Stimulated activated CD4-positive, alpha-beta T cell treated with anti-CD3 and anti-CD28 coated beads, Interleukin-1b, Interleukin-23, amount 100 ng/mL, for 24 hours (primary cell): ENCODE results near the gene HDLBP.

Source experiments
- DNase-seq, 4 experiments: peaks; one replicate each; pipeline ENCODE4 v3.0.0-alpha.2; 2020; ENCODE audit warnings: low read depth in 4 of 4, low spot score in 1 of 4

Gene HDLBP

DNA sequence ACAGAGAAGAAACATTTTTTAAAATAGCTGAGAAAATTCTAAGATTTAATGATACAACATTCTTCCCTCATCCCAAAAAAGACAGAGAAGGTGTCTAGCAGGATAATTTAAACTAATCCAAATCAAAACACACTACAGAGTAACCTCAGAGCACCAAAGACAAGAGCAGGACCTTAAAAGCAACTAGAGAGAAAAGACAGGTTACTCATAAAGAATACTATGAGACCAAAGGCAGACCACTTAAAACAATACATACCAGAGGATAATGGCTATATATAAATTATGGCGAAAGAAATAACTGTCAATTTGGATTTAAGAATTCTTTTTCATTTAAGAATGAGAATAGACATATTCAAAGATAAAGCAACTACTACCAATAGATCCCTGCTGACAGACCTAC, 40.0 kb downstream of the HDLBP start:
- DNase-seq, result no peak

GRCh38 chr2:241274127-241274526, 41.3 kb downstream of the HDLBP start:
- DNase-seq, result no peak

DNA sequence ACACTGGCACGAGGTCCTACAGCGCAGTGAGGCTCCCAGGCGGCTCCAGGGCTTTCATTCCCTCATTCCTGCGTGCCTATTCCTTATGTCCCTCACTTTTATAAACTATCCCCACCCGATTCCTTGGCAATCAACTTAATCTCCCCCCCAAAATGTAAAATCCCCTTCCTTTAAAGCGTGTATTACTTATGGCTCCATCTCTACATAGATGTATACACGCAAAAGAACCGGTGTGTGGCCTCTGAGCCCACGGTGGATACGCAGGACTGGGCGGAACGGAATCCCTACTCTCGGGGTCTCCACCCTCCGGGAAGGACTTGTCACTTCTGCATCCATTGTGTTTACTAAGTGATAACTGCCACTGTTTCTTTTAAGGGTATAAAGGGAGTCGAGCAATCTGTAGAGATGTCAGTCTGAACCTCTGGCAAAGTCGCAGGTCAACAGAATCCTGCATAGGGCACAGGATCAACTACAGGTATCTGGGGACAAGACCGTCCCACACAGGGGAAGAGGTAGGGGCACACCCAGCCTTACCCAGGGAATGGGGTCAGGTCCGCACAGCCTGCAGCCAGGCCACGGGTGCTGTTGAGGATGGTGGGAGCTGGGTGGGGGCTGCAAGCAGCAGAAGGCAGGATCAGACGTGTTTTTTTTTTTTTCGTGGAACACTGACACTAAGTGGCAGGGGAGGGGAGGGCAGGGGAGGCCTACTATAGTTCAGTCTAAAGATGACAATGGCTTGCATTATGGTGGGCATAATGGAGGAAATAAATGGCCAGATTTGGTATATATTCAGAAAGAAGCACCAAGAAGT, 42.1 kb downstream of the HDLBP start:
- DNase-seq, result no peak

- peak in 3 of 4 experiments; percentile 10 to 43 (median 28) for DNase-seq
Measured at GRCh38 chr2:241272303-241273209, 42.9 kb downstream of the HDLBP start.

DNA sequence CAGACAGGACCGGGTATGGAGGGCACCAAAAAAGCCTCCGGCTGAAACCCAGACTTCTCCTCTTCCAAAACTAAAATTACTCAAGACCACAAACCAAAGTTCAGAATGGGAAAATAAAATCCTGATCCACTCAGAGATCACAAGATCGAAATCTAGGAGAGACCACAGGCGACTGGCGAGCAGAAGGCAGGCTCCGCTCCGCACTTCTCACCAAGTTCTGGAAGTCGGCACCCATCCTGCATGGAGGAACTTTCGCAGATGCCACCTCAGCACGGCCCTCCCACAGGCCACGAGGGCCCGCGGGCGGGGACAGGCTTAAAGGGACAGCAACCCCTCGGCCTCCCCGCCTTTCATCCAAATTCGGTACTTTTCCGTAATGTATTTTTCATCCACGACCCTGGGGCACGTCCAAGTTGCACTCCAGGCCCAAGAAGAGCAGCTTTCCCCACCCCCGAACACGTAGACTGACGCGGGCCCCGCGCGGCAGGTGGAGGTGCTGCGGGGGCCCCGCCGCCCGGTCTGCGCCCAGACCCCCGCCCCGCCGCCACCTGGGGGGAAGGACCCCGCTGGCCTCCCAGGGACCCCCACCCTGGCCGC, 43.7 kb downstream of the HDLBP start:
- DNase-seq, result peak; percentile 20 to 36 (median 30)

DNA sequence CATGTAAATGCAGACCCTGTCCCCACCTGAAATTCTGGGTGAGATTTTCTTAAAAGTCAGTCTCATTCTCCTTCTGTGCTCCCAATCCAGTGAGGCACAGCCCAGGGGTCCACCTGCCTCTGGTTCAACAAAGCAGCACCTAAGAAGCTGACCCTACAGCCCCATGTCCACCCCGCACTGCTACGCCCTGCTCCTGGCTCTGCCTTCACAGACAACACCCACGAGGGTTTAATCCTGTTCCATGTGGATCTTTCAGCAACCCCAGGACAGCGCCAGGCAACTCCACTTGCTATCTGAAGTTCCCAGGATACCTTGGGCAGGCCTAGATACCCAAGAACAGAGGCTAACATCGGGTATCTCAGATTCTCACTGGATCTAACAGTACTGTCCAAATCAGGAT, 44.9 kb downstream of the HDLBP start:
- DNase-seq, result no peak

DNA sequence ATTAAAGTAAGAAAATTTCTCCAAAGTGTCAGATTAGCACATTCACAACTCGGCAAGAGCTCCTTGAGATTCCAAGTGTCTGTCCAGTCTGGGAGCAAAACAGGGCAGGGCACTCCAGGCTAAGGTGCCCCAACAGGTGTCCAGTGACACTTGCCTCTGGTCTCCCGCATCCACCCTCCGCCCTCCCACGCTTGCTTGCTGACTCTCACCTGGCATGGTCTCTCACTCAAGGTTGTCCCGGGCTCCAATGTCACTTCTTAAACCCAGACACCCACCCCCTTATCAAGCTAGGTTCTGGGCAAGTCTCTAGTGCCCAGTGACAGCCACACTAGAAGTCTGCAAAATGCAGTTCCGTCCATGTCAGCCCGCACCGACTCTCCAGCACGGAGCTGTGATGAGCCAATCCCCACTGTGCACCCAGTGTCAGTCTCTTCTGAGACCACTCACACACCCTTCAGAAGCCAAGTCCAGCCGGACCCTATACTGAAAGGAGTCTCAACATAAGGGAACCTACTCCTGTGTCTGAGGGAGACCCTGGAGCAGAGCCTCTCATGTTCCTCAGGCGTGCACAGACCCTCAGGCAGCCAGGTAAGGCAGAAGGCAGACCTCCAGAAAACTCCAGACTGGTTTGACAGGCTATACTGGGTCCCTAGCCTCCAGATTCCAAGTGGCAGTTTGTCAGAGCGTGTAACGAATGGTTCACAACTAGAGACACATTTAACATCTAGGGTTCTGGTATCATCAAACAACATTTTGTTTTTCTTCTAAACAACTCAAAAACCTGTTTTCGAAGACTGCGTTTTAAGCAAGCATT, 45.6 kb downstream of the HDLBP start:
- DNase-seq, result no peak

- no peak for DNase-seq
Measured at GRCh38 chr2:241268716-241269445, 46.6 kb downstream of the HDLBP start.

- DNase-seq, result no peak
Measured at GRCh38 chr2:241268306-241268705, 47.2 kb downstream of the HDLBP start.

- no peak for DNase-seq
Measured at GRCh38 chr2:241267249-241268067, 48.0 kb downstream of the HDLBP start.

- DNase-seq, result no peak
Measured at GRCh38 chr2:241265506-241265905, 50.0 kb downstream of the HDLBP start.

DNA sequence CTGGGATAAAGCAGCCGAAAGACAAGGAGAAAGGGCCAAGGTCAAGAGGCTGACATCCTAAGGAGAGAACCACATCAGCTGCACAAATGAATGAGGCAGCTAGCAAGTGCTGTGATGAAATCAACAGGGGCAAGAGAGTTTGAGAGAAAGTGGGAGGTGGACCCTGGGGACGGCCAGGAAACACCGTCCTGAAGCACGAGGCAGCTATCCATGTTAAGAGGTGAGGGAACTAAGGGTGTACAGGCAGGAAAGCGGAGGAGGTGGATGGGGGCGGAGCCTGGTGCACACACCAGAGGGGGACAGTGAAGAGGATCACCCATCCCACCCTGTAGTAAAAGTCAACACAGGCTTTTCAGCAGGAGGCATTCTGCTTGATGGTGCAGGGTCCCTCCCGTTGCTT, 52.4 kb downstream of the HDLBP start:
- no peak for DNase-seq

DNA sequence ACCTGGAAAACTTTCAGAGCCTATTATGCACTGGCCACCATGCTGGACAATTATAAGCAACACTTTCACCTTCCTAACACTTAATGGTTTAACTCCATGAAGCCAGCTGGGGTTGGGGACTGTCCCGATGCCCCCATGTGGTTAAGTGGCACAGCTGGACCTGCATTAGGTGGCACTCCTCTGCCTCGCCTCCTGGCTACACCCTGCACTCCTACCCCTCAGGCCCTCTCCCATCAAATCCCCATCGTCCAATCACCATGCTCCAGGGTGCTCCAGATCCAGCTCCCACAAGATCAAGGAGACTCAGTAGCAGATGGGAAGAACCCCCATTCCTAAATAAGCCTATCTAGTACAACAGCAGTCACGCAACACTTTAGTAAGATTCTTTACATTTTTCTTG, 53.8 kb downstream of the HDLBP start:
- DNase-seq, result no peak

GRCh38 chr2:241260911-241261310, 54.6 kb downstream of the HDLBP start:
- DNase-seq, result no peak

DNA sequence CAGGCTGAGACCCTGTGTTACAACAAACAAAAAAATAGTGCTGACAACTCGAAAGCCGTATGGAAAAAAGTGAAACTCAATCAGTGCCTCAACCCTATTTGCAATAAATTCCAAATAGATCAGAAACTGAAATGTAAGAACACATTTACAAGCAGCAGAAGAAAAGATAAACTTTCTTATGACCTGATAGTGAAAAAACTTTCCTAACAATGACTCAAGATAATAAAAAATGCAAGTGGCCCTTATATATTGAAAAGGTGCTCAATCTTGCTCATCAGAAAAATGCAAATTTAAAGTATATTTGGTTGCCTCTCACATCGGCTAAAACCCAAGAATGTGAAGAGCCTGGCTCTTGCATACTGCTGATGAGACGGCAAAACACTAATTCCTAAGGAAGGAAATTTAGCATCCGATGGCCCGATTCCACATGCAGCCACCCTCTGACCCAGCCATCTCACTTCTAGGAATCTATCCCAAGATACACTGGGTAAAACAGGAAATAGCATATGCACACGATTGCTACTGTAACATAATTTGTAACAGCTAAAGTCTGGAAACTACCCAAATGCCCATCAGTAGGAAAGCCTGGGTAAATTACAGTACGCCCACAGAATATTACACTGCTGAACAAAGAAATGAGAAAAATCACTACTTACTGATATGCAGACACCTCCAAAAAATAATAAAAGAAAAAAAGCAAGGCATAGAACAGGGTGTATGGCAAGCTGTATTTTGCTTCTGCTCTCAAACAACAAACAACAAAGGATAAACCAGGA, 56.8 kb downstream of the HDLBP start:
- DNase-seq, result no peak

GRCh38 chr2:241257419-241258032, 57.9 kb downstream of the HDLBP start:
- no peak for DNase-seq

DNA sequence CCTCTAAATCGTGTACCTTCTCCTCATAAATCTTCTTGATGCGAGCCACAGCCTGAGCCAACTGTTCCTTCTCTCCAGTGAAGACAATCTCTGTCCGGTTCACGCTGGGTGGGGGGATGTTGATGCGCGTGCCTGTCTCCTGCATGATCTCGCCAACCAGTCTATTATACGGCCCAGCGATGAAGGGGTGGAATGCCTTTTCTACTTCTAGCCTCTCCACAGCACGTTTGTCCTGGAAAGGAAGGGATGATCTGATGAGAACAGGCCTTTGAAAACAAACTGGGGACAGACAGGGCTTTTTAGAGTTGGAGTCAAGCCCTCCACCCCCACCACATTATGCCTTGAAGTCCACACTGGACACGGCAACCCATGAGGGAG, 59.3 kb downstream of the HDLBP start:
- DNase-seq, result no peak

GRCh38 chr2:241255542-241256167, 59.8 kb downstream of the HDLBP start:
- no peak for DNase-seq
